ENCODE measurements around the gene IFT88. TPM values are rescaled to one million over a fixed set of nuclear protein-coding genes. Genes with fewer than 3 reads are reported as not detected.

IFT88 gene, protein sequence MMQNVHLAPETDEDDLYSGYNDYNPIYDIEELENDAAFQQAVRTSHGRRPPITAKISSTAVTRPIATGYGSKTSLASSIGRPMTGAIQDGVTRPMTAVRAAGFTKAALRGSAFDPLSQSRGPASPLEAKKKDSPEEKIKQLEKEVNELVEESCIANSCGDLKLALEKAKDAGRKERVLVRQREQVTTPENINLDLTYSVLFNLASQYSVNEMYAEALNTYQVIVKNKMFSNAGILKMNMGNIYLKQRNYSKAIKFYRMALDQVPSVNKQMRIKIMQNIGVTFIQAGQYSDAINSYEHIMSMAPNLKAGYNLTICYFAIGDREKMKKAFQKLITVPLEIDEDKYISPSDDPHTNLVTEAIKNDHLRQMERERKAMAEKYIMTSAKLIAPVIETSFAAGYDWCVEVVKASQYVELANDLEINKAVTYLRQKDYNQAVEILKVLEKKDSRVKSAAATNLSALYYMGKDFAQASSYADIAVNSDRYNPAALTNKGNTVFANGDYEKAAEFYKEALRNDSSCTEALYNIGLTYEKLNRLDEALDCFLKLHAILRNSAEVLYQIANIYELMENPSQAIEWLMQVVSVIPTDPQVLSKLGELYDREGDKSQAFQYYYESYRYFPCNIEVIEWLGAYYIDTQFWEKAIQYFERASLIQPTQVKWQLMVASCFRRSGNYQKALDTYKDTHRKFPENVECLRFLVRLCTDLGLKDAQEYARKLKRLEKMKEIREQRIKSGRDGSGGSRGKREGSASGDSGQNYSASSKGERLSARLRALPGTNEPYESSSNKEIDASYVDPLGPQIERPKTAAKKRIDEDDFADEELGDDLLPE
- total RNA-seq = 1 to 10 TPM; 5.1 to 5.7 TPM

DNA sequence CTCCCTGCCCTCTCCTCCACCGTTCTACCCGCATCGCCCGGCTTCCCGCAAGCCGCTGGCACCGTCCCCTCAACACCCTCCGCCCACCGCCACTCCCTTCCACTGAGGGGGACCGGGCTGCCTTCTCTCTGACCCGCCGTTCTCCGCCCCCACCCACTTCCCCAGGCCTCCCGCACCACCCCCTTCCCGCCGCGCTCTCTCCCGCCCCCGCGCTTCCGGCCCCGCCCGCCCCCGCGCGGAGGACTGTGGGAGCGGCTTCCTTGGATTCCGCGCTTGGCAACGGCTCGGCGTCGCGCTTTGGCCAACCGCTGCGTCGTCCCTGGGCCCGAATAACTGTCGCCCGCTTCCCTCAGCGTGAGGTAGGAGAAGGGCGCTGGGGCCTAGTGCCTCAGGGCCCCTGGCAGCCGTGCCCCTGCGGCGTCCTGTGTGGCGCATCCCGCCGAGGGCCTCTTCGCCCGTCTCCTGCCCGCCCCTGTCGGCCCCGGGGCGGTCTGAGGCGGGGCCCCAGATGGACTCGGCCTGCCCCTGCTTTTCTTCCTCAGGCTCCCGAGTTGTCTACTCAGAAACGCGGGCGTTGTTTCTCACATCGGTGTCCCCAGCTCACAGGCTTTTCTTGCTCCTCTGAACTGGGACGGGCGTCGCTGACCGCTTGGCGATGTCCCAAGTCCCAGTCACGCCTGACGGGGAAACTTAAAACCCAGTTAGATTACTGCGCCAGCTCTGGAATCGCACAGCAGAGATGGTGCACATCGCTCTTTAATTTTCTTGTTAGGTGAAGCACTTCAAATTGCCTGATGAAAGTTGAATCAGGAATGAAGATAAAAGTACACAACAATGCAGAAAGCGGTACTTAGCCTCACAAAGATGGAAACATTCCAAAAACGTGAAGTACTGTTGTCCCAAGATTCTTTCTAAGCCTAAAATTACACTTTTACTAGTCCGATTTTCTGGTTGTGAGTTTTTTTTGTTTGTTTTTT is at the start of gene IFT88:
IFT88 (plus strand) TSS at position 260 of the 977 bp plus-strand sequence. CDS start 7,229 bp downstream, outside the sequence.
- H3K36me3 ChIP-seq = no peaks in the 10 kb centered on the region
- H3K27ac ChIP-seq = peak within 1 kb of the TSS; percentile 94 to 95
- H3K9me3 ChIP-seq = no peaks in the 10 kb centered on the region
- H3K4me1 ChIP-seq = peaks cover 0 to 6% of the 10 kb centered on the region in 2 donors
- peak; percentile 88 for DNase-seq (ENCODE audit: low spot score)
- H3K4me3 ChIP-seq = peak within 1 kb of the TSS; percentile 52 to 79
- no peaks in the 10 kb centered on the region for H3K27me3 ChIP-seq
- TF ChIP-seq, protein P1, sequence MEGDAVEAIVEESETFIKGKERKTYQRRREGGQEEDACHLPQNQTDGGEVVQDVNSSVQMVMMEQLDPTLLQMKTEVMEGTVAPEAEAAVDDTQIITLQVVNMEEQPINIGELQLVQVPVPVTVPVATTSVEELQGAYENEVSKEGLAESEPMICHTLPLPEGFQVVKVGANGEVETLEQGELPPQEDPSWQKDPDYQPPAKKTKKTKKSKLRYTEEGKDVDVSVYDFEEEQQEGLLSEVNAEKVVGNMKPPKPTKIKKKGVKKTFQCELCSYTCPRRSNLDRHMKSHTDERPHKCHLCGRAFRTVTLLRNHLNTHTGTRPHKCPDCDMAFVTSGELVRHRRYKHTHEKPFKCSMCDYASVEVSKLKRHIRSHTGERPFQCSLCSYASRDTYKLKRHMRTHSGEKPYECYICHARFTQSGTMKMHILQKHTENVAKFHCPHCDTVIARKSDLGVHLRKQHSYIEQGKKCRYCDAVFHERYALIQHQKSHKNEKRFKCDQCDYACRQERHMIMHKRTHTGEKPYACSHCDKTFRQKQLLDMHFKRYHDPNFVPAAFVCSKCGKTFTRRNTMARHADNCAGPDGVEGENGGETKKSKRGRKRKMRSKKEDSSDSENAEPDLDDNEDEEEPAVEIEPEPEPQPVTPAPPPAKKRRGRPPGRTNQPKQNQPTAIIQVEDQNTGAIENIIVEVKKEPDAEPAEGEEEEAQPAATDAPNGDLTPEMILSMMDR (IDR thresholded peaks at IDR 0.05) = no peak

DNA sequence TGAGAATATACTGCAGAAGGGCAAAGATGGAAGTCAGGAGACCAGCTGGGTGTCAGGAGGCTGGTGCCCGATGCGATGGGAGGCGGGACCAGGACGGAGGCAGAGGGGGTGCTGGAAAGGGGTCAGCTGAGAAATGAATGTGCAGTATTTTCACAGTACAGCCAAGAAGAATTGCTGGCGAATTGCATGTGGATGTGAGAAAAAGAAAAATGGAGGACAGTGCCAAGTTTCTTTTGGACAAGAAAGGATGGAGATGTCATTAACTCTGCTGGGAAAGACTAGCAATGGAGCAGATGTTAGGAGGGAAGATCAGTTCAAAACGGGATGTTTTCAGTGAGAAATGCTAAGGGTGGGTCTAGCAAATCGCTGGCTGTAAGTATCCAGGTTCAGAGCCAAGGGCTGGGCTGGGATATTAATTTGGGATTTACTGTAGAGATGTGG is 48.3 kb upstream of the IFT88 start:
- Histone ChIP-seq H3K36me3 (no peaks in the 10 kb centered on the region), H3K4me3 (peak overlapping the region in 1 of 2 donors; percentile 13), H3K27me3 (no peaks in the 10 kb centered on the region), H3K4me1 (no peaks in the 10 kb centered on the region), H3K27ac (peak overlapping the region in 1 of 2 donors; percentile 4), H3K9me3 (no peaks in the 10 kb centered on the region)
- TF ChIP-seq, protein P1 (IDR thresholded peaks at IDR 0.05) = no peak
- no peak for DNase-seq (ENCODE audit: low spot score)

DNA sequence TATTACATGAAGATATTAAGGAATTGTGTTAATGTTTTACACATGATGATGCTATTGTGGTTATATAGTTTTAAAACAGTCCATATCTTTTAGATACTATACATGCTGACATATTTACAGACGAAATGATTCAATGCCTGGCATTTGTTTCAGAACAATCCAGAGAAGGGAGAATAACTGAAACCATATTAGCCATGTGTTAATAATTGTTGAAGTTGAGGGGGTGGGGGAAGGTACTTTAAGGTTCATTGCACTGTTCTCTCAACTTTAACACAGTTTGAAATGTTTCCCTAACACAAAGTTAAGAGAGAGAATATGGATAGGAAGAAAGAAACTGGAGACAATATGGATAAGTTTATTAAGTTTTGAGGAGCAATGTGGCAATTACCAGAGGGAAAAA is 47.1 kb upstream of the IFT88 start:
- no peaks in the 10 kb centered on the region for H3K27me3 ChIP-seq
- no peak for DNase-seq (ENCODE audit: low spot score)
- no peaks in the 10 kb centered on the region for H3K9me3 ChIP-seq
- H3K27ac ChIP-seq = no peak overlapping the region
- TF ChIP-seq, protein P1 (IDR thresholded peaks at IDR 0.05) = no peak
- H3K36me3 ChIP-seq = no peaks in the 10 kb centered on the region
- H3K4me3 ChIP-seq = no peak overlapping the region
- H3K4me1 ChIP-seq = peaks cover 0 to 8% of the 10 kb centered on the region in 2 donors

DNA sequence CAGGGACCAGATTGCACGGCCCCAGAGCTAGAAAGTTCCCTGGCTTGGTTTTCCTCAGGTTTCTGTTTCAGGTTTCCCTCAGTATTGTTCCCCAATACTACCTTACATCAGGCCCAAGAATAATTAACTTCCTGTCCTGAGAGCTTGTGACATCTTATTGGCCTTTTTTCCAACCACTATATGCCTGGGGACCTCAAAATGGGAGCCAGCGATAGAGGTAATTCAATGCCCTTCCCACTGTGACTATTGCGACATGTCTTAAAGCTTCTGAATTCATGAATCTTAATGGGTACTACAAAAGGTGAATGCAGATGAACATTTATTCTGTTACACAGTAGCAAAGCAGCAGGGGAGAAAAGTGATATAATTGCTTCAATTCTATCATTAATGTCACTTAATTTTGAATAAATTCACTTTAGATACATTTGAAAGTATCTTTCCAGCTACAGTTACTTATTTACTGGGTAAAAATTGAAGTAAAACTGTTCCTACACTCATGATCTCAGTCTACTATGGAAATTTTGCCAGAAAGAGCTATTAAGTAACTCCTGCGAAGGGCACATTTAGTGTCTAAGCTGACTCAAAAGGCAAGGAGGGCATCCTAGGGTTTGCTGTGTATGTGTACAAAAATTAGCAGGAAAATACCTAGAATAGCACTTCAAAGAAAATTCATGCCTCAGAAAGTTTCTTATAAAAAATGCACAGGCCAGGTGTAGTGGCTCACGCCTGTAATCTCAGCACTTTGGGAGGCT is 45.4 kb upstream of the IFT88 start:
- TF ChIP-seq, protein P1 (IDR thresholded peaks at IDR 0.05) = no peak
- Histone ChIP-seq H3K36me3 (no peaks in the 10 kb centered on the region), H3K27ac (no peak overlapping the region), H3K27me3 (no peaks in the 10 kb centered on the region), H3K4me1 (peaks cover 0 to 12% of the 10 kb centered on the region in 2 donors), H3K9me3 (no peaks in the 10 kb centered on the region), H3K4me3 (no peak overlapping the region)
- DNase-seq (ENCODE audit: low spot score) = no peak

All from right atrium auricular region (tissue), 2 donors.